HG03378 (cell line): ENCODE measurements around the gene OLIG1.
A peak's percentile ranks its signal among the peaks of the same experiment; 100 is the strongest.

Source experiments
- ATAC-seq: cut with Tn5 transposase; IDR thresholded peaks from one replicate; pipeline ENCODE4 v1.9.1; 2021; ENCODE audit warnings: mild to moderate bottlenecking, moderate library complexity; ENCODE audit not compliant: unreplicated experiment

Gene OLIG1

GRCh38 chr21:33030633-33031032 is 39.3 kb upstream of the OLIG1 start:
- no peak for ATAC-seq

DNA sequence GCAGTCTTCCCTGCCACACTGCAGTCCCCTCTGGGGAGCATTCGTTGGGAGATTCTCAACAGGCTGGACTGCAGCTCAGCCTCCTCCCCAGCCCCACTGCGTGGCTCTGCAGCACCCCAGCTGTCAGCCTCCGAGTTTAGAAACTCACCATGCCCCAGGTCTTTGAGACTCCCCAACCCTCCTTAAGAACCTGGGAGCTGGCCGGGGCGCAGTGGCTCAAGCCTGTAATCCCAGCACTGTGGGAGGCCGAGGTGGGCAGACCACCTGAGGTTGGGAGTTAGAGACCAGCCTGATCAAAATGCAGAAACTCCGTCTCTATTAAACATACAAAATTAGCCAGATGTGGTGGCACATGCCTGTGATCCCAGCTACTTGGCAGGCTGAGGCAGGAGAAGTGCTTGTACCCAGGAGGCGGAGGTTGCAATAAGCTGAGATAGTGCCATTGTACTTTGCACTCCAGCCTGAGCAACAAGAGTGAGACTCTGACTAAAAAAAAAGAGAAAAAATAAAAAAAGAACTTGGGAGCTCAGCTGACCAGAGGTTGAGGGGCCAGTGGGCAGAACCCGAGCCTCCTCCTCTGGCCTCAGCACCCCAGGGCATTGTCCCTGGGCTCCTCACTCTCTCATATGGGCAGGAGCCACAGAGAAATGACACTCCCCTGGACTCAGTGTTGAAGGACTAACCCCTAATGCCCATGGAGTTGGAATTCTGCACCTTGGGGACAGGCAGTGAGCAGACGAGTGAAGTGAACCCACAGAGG is 38.6 kb upstream of the OLIG1 start:
- ATAC-seq = no peak

GRCh38 chr21:33032434-33033047 is 37.4 kb upstream of the OLIG1 start:
- no peak for ATAC-seq

DNA sequence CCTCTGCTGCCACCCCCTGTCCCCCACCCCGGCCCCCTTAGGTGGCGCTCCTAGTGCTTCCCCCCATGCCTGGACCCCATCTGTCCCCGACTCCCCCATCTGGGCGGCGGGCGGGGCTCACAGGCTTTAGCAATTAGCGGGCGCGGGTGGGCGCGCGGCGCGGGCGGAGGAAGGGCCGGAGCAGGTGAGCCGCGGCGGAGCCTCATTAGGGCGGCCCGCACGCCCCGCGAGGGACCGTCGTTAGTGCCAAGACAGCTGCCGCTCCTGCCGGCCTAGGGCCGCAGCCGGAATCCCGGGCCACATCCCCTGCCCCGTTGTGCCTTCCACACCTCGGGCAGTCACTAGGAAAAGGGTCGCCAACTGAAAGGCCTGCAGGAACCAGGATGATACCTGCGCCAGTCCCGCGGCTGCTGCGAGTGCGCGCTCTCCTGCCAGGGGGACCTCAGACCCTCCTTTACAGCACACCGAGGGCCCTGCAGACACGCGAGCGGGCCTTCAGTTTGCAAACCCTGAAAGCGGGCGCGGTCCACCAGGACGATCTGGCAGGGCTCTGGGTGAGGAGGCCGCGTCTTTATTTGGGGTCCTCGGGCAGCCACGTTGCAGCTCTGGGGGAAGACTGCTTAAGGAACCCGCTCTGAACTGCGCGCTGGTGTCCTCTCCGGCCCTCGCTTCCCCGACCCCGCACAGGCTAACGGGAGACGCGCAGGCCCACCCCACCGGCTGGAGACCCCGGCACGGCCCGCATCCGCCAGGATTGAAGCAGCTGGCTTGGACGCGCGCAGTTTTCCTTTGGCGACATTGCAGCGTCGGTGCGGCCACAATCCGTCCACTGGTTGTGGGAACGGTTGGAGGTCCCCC is 36.6 kb upstream of the OLIG1 start:
- ATAC-seq = no peak

DNA sequence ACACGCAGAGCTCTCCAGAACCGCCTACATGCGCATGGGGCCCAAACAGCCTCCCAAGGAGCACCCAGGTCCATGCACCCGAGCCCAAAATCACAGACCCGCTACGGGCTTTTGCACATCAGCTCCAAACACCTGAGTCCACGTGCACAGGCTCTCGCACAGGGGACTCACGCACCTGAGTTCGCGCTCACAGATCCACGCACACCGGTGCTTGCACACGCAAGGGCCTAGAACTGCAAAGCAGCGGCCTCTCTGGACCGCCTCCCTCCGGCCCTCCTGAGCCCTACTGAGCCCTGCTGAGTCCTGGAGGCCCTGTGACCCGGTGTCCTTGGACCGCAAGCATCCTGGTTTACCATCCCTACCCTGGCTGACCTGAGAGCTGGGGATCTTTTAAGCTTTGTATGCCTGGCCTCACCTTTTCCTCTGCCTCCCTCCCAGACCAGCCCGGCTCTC is 36.0 kb upstream of the OLIG1 start:
- ATAC-seq = no peak

DNA sequence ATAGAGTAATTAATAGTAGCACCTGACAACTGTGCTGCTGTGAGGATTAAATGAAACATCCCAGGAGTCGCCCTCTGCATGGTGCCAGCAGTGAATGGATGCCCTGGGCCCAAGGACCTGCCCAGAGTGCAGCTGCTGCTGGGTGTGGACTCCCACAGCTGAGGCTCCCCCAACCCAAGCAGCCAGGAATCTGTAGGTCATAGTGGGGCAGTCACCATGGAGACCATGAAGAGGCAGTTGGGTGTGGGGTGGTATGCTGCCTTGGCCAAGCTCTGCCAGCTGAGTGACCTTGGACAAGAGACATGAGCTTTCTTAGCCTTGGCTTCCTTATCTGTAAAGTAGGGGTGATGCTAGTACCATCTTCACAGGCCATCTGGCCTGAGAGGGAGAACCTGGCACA is 34.8 kb upstream of the OLIG1 start:
- no peak for ATAC-seq

GRCh38 chr21:33036430-33037162 is 33.3 kb upstream of the OLIG1 start:
- peak; percentile 67 for ATAC-seq

DNA sequence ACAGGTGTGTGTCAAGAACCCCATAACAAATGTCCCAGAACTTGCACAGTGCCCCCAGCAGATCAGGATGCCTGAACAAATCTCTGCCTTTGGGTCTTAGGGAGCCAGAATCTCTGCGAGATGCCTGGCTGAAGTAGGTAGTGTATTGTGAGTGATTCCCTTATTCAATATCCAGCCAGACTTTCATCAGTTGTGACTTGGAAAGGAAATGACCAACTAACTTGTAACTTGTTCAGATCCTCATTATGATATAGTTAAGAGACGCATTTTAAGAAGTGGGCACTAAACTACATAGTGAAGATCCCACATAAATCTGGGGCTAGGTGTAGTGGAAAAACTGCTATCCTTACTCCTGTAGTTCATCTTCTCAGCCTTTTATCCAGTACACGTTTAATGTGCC is 32.4 kb upstream of the OLIG1 start:
- ATAC-seq = no peak

DNA sequence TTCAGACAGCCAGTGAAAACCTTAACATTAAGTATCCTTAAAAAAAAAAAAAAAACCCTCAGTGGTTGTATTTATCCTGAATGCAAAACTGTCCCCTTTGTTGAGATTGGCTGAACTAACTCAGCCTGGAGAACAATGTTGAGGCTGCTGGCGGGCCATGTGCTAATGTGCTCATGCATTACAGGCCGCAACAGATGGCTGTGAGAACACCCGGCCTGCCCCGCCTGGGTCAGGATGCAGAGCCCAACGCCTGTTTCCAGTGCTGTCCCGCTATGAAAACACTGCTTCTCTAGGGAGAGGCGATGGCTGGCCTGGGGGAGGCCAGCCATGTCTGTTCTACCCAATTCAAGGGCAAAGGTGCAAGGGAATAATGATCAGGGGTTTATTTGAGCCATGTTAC is 30.4 kb upstream of the OLIG1 start:
- ATAC-seq = no peak

DNA sequence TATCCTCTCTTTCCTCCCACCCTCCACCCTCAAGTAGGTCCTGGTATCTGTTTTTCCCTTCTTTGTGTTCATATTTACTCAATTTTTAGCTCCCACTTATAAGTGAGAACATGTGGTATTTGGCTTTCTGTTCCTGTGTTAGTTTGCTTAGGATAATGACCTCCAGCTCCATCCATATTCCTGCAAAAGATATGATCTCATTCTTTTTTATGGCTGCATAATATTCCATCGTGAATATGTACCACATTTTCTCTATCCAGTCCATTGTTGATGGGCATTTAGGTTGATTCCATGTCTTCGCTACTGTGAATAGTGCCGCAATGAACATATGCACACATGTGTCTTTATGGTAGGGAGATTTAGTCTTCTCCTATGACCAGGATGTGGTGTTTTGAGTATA is 29.7 kb upstream of the OLIG1 start:
- ATAC-seq = no peak

- ATAC-seq = no peak
Observed at GRCh38 chr21:33041981-33042380, 28.0 kb upstream of the OLIG1 start.

DNA sequence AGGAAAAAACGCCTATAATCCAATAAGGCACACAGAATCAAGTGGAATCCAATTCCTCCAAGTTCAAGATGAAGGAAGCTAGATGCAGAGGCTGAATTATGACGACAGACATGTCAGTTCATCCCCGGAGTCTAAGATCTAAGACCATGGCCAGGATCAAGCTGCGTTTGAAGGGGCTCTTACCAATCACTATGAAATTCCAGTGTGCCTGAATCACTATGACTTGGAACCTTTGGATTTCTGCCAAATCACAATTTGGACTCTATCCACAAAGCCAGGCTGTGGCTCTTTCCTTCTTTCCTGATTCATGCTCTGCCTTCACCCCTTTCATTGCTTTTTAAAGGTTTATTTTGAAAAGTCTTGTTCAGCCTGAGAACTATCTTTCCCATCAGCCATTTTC is 27.1 kb upstream of the OLIG1 start:
- ATAC-seq = no peak

GRCh38 chr21:33046455-33046854 is 23.5 kb upstream of the OLIG1 start:
- ATAC-seq = no peak

DNA sequence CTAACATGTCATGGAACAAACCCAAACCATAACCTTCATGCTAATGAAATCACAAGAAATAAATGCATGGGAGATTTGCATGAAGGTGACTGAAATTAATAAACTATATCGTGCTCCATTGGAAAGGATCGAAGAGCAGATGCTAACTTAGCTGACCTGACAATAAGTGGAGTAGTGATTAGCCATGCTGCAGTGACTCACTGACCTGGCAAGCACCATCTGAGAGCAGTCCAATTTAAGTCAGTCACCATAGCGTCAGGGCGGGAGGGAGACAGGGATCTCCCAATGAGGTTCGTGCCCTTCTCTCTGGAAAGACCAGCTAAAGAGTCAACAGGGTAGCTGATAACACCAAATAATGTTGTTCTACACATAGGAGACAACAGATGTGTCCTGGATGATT is 22.7 kb upstream of the OLIG1 start:
- no peak for ATAC-seq

DNA sequence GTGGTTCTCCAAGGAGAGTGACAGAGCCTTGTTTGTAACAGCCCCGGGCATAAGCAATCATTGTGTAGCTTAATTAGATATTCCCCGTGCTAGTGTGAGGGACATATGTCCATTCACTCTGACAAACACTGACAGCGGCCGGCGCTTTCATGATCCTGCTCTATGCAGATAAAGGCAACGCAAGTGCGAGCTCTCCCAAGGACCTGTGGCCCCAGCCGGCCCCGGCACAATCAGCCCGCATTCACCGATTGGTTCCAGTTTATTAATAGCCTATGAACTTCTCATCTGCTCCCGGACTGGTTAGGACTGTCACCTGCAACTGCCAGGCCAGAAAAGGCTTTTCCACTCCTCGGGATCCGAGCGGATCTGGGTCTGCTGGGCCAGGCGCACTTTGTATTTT is 18.0 kb upstream of the OLIG1 start:
- ATAC-seq = no peak

GRCh38 chr21:33053951-33054350 is 16.0 kb upstream of the OLIG1 start:
- ATAC-seq = no peak

DNA sequence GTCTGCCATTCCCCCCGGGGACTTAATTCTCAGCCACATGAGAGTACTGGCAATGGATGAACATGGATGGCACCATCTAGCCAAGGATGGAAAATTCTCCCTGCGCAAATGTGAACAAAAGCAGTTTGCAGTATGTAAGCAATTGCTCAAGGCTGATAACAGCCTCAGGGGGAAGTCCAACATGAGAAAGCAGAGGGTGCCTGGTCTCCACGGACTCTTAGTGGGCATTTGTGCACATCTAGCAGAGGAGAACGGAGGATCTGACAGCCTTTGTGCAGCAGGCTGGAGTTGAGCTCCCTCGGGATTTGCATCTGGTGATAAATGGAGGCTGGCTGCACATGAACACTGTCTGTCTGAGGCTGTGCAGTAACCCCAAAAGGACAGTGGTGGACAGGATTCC is 13.9 kb upstream of the OLIG1 start:
- ATAC-seq = no peak

GRCh38 chr21:33057385-33057940 is 12.5 kb upstream of the OLIG1 start:
- ATAC-seq = no peak

GRCh38 chr21:33058527-33058926 is 11.4 kb upstream of the OLIG1 start:
- ATAC-seq = no peak

- no peak for ATAC-seq
Observed at GRCh38 chr21:33058957-33059356, 11.0 kb upstream of the OLIG1 start.

DNA sequence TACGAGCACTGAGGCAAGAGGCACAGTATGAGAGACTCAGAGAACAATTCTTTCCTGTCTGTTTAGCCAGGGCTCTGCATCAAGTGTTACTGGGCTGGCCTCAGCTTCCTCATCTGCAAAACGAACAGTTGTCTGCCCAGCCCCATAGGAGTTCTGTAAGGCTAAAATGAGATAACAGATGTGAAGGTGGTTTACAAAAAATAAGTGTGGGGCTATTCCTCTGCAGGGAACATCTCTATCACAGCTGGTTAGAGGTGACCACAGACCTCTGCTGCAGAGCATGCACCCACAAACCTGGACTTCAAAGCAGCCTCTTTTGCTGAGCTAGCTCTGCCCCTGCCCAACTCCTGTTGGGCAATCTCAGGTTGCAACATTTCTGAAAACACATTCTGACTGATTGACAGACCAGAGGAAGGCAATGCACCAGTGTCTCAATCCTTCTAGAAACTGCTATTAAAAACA is 10.5 kb upstream of the OLIG1 start:
- no peak for ATAC-seq
